Spleen (tissue), 11 donors: ENCODE results near the gene CCDC126. TPM values are rescaled to one million over a fixed set of nuclear protein-coding genes. Genes with fewer than 3 reads are reported as not detected.

Experiments used
- DNase-seq: peaks from one replicate; pipeline ENCODE4 v3.0.0-alpha.2; 2020
- H3K27ac ChIP-seq, 8 donors: fragments of 200-600 bp; sonication (generic) in 7 of 8; 1 replicate in 4 of 8; 2 replicates in 4 of 8; pipeline versions ENCODE4 v1.5.0 to v1.8.0; 2016 to 2021; ENCODE audit warnings: inconsistent platforms in 4 of 8, mild to moderate bottlenecking in 4 of 8, moderate library complexity in 1 of 8
- H3K27me3 ChIP-seq, 7 donors: fragments of 200-600 bp; sonication (generic) in 6 of 7; replicated peaks in 1 of 7; 1 replicate in 4 of 7; 2 replicates in 3 of 7; pipeline versions ENCODE4 v1.5.0 to v1.8.0; 2016 to 2021; ENCODE audit warnings: inconsistent platforms in 3 of 7, mild to moderate bottlenecking in 1 of 7
- H3K36me3 ChIP-seq, 6 donors: fragments of 200-600 bp; sonication (generic) in 5 of 6; 1 replicate in 4 of 6; 2 replicates in 2 of 6; pipeline versions ENCODE4 v1.5.0 to v1.8.0; 2016 to 2021; ENCODE audit warnings: inconsistent platforms in 2 of 6
- H3K4me1 ChIP-seq, 6 donors: fragments of 200-600 bp; sonication (generic) in 5 of 6; 1 replicate in 3 of 6; 2 replicates in 3 of 6; pipeline versions ENCODE4 v1.5.0 to v1.8.0; 2016 to 2021; ENCODE audit warnings: inconsistent platforms in 3 of 6
- H3K4me3 ChIP-seq, 8 donors: fragments of 200-600 bp; sonication (generic) in 7 of 8; 1 replicate in 4 of 8; 2 replicates in 4 of 8; pipeline versions ENCODE4 v1.5.0 to v1.8.0; 2016 to 2021; ENCODE audit warnings: inconsistent platforms in 4 of 8, mild to moderate bottlenecking in 4 of 8, moderate library complexity in 2 of 8
- H3K9me3 ChIP-seq, 8 donors: fragments of 200-600 bp; sonication (generic) in 7 of 8; 1 replicate in 4 of 8; 2 replicates in 4 of 8; pipeline versions ENCODE4 v1.5.0 to v1.8.0; 2016 to 2021; ENCODE audit warnings: inconsistent platforms in 4 of 8
- POLR2A ChIP-seq, 3 donors: fragments of 450-650 bp; IDR thresholded peaks; one replicate each; pipeline ENCODE4 v1.5.1; 2017; ENCODE audit warnings: antibody characterized with exemption in 3 of 3, mild to moderate bottlenecking in 1 of 3
- POLR2AphosphoS5 ChIP-seq, 3 donors: sonication (generic); formaldehyde crosslinking; IDR thresholded peaks; one replicate each; pipeline ENCODE4 v1.5.1; 2017; ENCODE audit warnings: antibody characterized with exemption in 3 of 3
- WGBS, 5 donors: extraction: QIAGEN DNeasy Blood & Tissue Kit in 3 of 5; methylation state at CpG; one replicate each; pipeline versions ENCODE4 v1.1.5 to v1.1.7; 2013 to 2018; 5-methylcytosine and 5-hydroxymethylcytosine counted together
- intact Hi-C: fragments of 100-400 bp; cut with DNase I; formaldehyde crosslinking; loops from one replicate; pipeline ENCODE4 v1.15.0; 2023; ENCODE audit warnings: low total_unique reads
- polyA plus RNA-seq, 3 donors: library from polyadenylated mRNA; stranded (reverse); fragments of 200-250 nt; gene quantifications; one replicate each; pipeline ENCODE4 v1.2.1, GENCODE V29; 2013
- total RNA-seq, 7 donors: library from RNA; depleted of rRNA in 3 of 7; stranded (reverse); fragments of >200 nt in 3 of 7; fragmentation: NEBNext Ultra II Directional in 4 of 7; extraction: Animal tissue kit (Norgen Biotek cat#: 25700) in 4 of 7; gene quantifications; one replicate each; pipeline versions ENCODE4 v1.1.0 to v1.2.1, GENCODE V29; 2016 to 2021
- TF ChIP-seq, protein P1 (sequence below), 11 experiments: fragments of 200-600 bp in 7 of 11; fragments of 450-650 bp in 4 of 11; sonication (generic) in 4 of 11; IDR thresholded peaks in 8 of 11; conservative IDR thresholded peaks in 3 of 11; 1 replicate in 7 of 11; 2 replicates in 4 of 11; pipeline versions ENCODE4 v1.4.0 to v1.8.0; 2016 to 2021; ENCODE audit warnings: antibody characterized with exemption in 11 of 11, inconsistent platforms in 4 of 11, mild to moderate bottlenecking in 1 of 11
- donor health status: healthy with polysubstance abuse.
- donor health status: DM: no; HTN: no; CAD: no; lungs with moderate emphysema.
- donor health status: DM: no; HTN: no; CAD: no.
- donor health status: Bipolar disorder and iron deficiency.
- donor health status: healthy.
- donor health status: DM: no; HTN: no; CAD: no.
- donor health status: DM: yes; HTN: yes; CAD: no.

Gene CCDC126
- total and polyA plus RNA-seq, 10 donors: 3.2 to 25.6 (median 12.1) TPM

DNA sequence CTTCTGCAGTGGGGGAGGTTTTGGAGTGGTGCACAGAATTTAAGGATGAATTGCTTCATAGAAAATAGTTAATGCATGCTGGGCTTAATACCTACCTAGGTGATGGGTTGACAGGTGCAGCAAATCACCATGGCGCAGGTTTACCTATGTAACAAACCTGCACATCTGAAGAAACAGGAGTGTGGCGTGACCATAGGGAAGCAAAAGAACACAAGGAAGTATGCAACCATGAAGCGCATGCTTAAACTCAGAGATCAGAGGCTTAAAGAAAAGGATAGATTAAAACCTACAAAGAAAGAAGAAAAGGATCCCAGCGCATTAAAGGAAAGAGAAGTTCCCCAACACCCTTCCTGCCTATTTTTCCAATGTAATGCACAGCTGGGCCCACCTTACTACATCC is 22.0 kb downstream of the CCDC126 start:
- Histone ChIP-seq H3K4me3 (no peak overlapping the region), H3K36me3 (peaks cover 0 to 47% (median 8%) of the 10 kb centered on the region in 6 donors), H3K9me3 (peaks cover 3 to 45% (median 38%) of the 10 kb centered on the region in 8 donors), H3K27me3 (no peaks in the 10 kb centered on the region), H3K4me1 (no peaks in the 10 kb centered on the region), H3K27ac (no peak overlapping the region)
- TF ChIP-seq, protein P1, sequence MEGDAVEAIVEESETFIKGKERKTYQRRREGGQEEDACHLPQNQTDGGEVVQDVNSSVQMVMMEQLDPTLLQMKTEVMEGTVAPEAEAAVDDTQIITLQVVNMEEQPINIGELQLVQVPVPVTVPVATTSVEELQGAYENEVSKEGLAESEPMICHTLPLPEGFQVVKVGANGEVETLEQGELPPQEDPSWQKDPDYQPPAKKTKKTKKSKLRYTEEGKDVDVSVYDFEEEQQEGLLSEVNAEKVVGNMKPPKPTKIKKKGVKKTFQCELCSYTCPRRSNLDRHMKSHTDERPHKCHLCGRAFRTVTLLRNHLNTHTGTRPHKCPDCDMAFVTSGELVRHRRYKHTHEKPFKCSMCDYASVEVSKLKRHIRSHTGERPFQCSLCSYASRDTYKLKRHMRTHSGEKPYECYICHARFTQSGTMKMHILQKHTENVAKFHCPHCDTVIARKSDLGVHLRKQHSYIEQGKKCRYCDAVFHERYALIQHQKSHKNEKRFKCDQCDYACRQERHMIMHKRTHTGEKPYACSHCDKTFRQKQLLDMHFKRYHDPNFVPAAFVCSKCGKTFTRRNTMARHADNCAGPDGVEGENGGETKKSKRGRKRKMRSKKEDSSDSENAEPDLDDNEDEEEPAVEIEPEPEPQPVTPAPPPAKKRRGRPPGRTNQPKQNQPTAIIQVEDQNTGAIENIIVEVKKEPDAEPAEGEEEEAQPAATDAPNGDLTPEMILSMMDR (IDR thresholded peaks at IDR 0.05 in 8 of 11, conservative IDR thresholded peaks at IDR 0.05 in 3 of 11): no peak
- TF ChIP-seq POLR2AphosphoS5 (IDR thresholded peaks at IDR 0.05) (no peak), POLR2A (IDR thresholded peaks at IDR 0.05) (no peak)
- intact Hi-C loops: no loop called here
- 96 to 98% (median 97%) methylated on average over 4 of the region's 4 CpGs for WGBS, 5 donors
- no peak for DNase-seq

- TF ChIP-seq, protein P1 (IDR thresholded peaks at IDR 0.05 in 8 of 11, conservative IDR thresholded peaks at IDR 0.05 in 3 of 11): no peak
- TF ChIP-seq POLR2AphosphoS5 (IDR thresholded peaks at IDR 0.05): no peak
- no peak for TF ChIP-seq POLR2A (IDR thresholded peaks at IDR 0.05)
Observed at GRCh38 chr7:23622506-23622925, 25.3 kb downstream of the CCDC126 start.

DNA sequence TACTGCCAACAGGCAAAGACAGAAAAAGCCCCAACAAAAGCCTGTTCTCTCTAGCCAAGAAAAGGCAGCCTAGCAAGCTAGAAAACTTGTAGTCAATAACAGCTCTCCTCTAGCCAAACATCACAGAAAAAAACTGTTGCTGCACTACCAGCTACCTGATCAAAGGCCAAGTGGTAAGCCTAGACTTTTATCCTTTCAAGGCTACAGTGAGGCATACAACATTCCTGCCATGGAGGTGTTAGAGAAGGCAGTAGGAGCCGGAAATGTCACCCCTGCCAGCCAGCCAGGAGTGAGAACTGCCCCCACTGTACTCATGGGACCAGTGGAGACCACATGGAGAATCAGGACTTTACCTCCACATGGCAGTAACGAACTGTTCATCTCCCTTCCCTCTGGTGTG is 31.2 kb downstream of the CCDC126 start:
- WGBS, 5 donors: 86 to 96% (median 92%) methylated on average over 2 of the region's 2 CpGs
- peaks cover 0 to 35% (median 0%) of the 10 kb centered on the region in 6 donors for H3K36me3 ChIP-seq
- no peaks in the 10 kb centered on the region for H3K9me3 ChIP-seq
- H3K4me1 ChIP-seq: no peaks in the 10 kb centered on the region
- intact Hi-C loops: no loop called here
- H3K27ac ChIP-seq: no peak overlapping the region
- no peak for DNase-seq
- H3K27me3 ChIP-seq: no peaks in the 10 kb centered on the region
- no peak overlapping the region for H3K4me3 ChIP-seq
- TF ChIP-seq POLR2A (IDR thresholded peaks at IDR 0.05) (no peak), POLR2AphosphoS5 (IDR thresholded peaks at IDR 0.05) (no peak)
- TF ChIP-seq, protein P1 (IDR thresholded peaks at IDR 0.05 in 8 of 11, conservative IDR thresholded peaks at IDR 0.05 in 3 of 11): no peak

More at GRCh38 chr7:23622506-23622925, 25.3 kb downstream of the CCDC126 start:
- WGBS, 5 donors: 69 to 86% (median 79%) methylated on average over 2 of the region's 2 CpGs
- Histone ChIP-seq H3K27me3 (no peaks in the 10 kb centered on the region), H3K36me3 (peaks cover 0 to 21% (median 8%) of the 10 kb centered on the region in 6 donors), H3K4me3 (no peak overlapping the region), H3K27ac (no peak overlapping the region), H3K9me3 (peaks cover 3 to 24% (median 17%) of the 10 kb centered on the region in 8 donors), H3K4me1 (no peaks in the 10 kb centered on the region)
- intact Hi-C loops: no loop called here
- no peak for DNase-seq

GRCh38 chr7:23633417-23633816 is 36.2 kb downstream of the CCDC126 start:
- WGBS, 5 donors: 96 to 98% (median 97%) methylated on average over 7 of the region's 7 CpGs
- peaks cover 0 to 20% (median 0%) of the 10 kb centered on the region in 6 donors for H3K36me3 ChIP-seq
- H3K27ac ChIP-seq: no peak overlapping the region
- intact Hi-C loops: no loop called here
- no peaks in the 10 kb centered on the region for H3K4me1 ChIP-seq
- TF ChIP-seq POLR2A (IDR thresholded peaks at IDR 0.05) (no peak), POLR2AphosphoS5 (IDR thresholded peaks at IDR 0.05) (no peak)
- TF ChIP-seq, protein P1 (IDR thresholded peaks at IDR 0.05 in 8 of 11, conservative IDR thresholded peaks at IDR 0.05 in 3 of 11): no peak
- no peaks in the 10 kb centered on the region for H3K9me3 ChIP-seq
- DNase-seq: no peak
- H3K4me3 ChIP-seq: no peak overlapping the region
- H3K27me3 ChIP-seq: no peaks in the 10 kb centered on the region
